Esophagus muscularis mucosa (tissue), 4 donors: Measurements from ENCODE around the gene CUX1. TPM values are rescaled to one million over a fixed set of nuclear protein-coding genes. Genes with fewer than 3 reads are reported as not detected.

ENCODE experiments used
- DNase-seq: peaks from one replicate; pipeline ENCODE4 v3.0.0-alpha.2; 2017; ENCODE audit errors: extremely low spot score
- H3K27ac ChIP-seq, 4 donors: fragments of 200-600 bp; sonication (generic); replicated peaks in 1 of 4; 1 replicate in 3 of 4; 2 replicates in 1 of 4; pipeline ENCODE4 v1.5.1; 2016 to 2019; ENCODE audit warnings: mild to moderate bottlenecking in 1 of 4
- H3K27me3 ChIP-seq, 4 donors: fragments of 200-600 bp; sonication (generic); one replicate each; pipeline versions ENCODE4 v1.5.1 to v1.6.0; 2016 to 2019
- H3K36me3 ChIP-seq, 4 donors: fragments of 200-600 bp; sonication (generic); one replicate each; pipeline ENCODE4 v1.5.1; 2016 to 2019
- H3K4me1 ChIP-seq, 4 donors: fragments of 200-600 bp; sonication (generic); one replicate each; pipeline ENCODE4 v1.5.1; 2016 to 2019
- H3K4me3 ChIP-seq, 4 donors: fragments of 200-600 bp; sonication (generic); 1 replicate in 2 of 4; 2 replicates in 2 of 4; pipeline ENCODE4 v1.5.1; 2016 to 2019; ENCODE audit warnings: mild to moderate bottlenecking in 4 of 4, moderate library complexity in 1 of 4
- H3K9me3 ChIP-seq, 4 donors: fragments of 200-600 bp; sonication (generic); 1 replicate in 3 of 4; 2 replicates in 1 of 4; pipeline ENCODE4 v1.5.1; 2016 to 2019
- EP300 ChIP-seq: sonication (generic); formaldehyde crosslinking; IDR thresholded peaks from one replicate; pipeline ENCODE4 v1.6.1; 2017; ENCODE audit warnings: antibody characterized with exemption
- POLR2A ChIP-seq: fragments of 450-650 bp; IDR thresholded peaks from one replicate; pipeline ENCODE4 v1.6.1; 2017; ENCODE audit warnings: antibody characterized with exemption, moderate library complexity, mild to moderate bottlenecking, low read depth
- POLR2AphosphoS5 ChIP-seq, 2 donors: sonication (generic); formaldehyde crosslinking; IDR thresholded peaks; one replicate each; pipeline ENCODE4 v1.6.1; 2017; ENCODE audit warnings: antibody characterized with exemption in 2 of 2
- WGBS: methylation state at CpG from one replicate; pipeline ENCODE4 v1.1.5; 2018; 5-methylcytosine and 5-hydroxymethylcytosine counted together
- intact Hi-C: fragments of 100-400 bp; cut with DNase I; formaldehyde crosslinking; loops from one replicate; pipeline ENCODE4 v1.15.1; 2023
- total RNA-seq, 4 donors: library from RNA; depleted of rRNA; stranded (reverse); fragments of >200 nt; gene quantifications; one replicate each; pipeline versions ENCODE4 v1.1.0 to v1.2.1, GENCODE V29; 2016
- TF ChIP-seq, protein P1 (sequence below), 3 experiments: fragments of 200-600 bp in 2 of 3; fragments of 450-650 bp in 1 of 3; sonication (generic) in 2 of 3; IDR thresholded peaks; one replicate each; pipeline ENCODE4 v1.5.1; 2017 to 2019; ENCODE audit warnings: antibody characterized with exemption in 3 of 3, mild to moderate bottlenecking in 2 of 3, moderate library complexity in 1 of 3

Gene CUX1
- total RNA-seq, 4 donors from 2014 or later: 61.5 to 136 (median 92.3) TPM

DNA sequence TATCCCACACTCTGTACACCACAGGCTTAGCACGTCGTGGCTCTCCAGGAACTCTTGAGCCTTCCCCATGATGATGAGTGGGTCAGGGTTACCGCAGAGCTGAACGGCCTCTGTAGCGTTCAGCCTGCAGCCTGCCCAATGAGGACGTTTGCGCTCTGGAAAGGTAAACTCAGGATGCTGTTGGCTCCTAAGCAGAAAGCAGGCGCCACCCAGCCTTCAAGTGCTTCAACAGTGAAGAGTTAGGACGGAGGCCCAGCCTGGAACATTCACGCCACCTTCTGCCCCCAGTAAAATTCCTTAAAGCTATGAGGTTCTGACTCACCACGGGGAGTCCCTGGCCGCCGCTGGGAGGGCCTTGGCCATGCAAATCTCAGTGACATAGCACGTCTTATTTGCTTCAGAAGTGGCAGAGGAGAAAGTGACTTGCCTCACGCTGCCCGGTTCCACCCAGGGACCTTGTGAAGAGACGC, 307.7 kb downstream of the CUX1 start:
- Histone ChIP-seq H3K4me1 (peaks cover 4 to 27% (median 15%) of the 10 kb centered on the region in 4 donors), H3K27me3 (no peaks in the 10 kb centered on the region), H3K9me3 (no peaks in the 10 kb centered on the region), H3K36me3 (peaks cover 0 to 11% (median 4%) of the 10 kb centered on the region in 4 donors), H3K4me3 (no peak overlapping the region), H3K27ac (peak overlapping the region; percentile 4 to 63 (median 48))
- peak; percentile 93 for DNase-seq
- intact Hi-C loops: loop anchor here (5.0 to 10.0 kb wide), 3 partner anchors 170 to 308 kb away; partner anchors contain the start of gene CUX1
- 55% methylated on average over 12 of the region's 17 CpGs for WGBS
- TF ChIP-seq POLR2AphosphoS5 (IDR thresholded peaks at IDR 0.05) (peak in 1 of 2 donors; percentile 59), POLR2A (no peak)
- TF ChIP-seq, protein P1, sequence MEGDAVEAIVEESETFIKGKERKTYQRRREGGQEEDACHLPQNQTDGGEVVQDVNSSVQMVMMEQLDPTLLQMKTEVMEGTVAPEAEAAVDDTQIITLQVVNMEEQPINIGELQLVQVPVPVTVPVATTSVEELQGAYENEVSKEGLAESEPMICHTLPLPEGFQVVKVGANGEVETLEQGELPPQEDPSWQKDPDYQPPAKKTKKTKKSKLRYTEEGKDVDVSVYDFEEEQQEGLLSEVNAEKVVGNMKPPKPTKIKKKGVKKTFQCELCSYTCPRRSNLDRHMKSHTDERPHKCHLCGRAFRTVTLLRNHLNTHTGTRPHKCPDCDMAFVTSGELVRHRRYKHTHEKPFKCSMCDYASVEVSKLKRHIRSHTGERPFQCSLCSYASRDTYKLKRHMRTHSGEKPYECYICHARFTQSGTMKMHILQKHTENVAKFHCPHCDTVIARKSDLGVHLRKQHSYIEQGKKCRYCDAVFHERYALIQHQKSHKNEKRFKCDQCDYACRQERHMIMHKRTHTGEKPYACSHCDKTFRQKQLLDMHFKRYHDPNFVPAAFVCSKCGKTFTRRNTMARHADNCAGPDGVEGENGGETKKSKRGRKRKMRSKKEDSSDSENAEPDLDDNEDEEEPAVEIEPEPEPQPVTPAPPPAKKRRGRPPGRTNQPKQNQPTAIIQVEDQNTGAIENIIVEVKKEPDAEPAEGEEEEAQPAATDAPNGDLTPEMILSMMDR (IDR thresholded peaks at IDR 0.05): peak; percentile 16 to 36 (median 25)

GRCh38 chr7:102128303-102128702, 310.9 kb downstream of the CUX1 start:
- Histone ChIP-seq H3K27ac (no peak overlapping the region), H3K4me3 (no peak overlapping the region), H3K4me1 (peaks cover 0 to 12% (median 7%) of the 10 kb centered on the region in 4 donors), H3K27me3 (no peaks in the 10 kb centered on the region), H3K9me3 (no peaks in the 10 kb centered on the region), H3K36me3 (peaks cover 0 to 11% (median 4%) of the 10 kb centered on the region in 4 donors)
- no peak for DNase-seq
- intact Hi-C loops: loop anchor here (5.0 to 10.0 kb wide), 3 partner anchors 174 to 311 kb away; partner anchors contain the start of gene CUX1
- TF ChIP-seq, protein P1 (IDR thresholded peaks at IDR 0.05): no peak
- TF ChIP-seq POLR2A: no peak
- TF ChIP-seq POLR2AphosphoS5 (IDR thresholded peaks at IDR 0.05): no peak
- TF ChIP-seq EP300: no peak
- WGBS: 100% methylated on average over 4 of the region's 11 CpGs

- H3K27me3 ChIP-seq: no peaks in the 10 kb centered on the region
- no peak overlapping the region for H3K4me3 ChIP-seq
- peaks cover 0 to 10% (median 4%) of the 10 kb centered on the region in 4 donors for H3K36me3 ChIP-seq
- intact Hi-C loops: loop anchor here (5.0 to 10.0 kb wide), 3 partner anchors 175 to 313 kb away; partner anchors contain the start of gene CUX1
- WGBS: 86% methylated on average over 15 of the region's 15 CpGs
- H3K9me3 ChIP-seq: no peaks in the 10 kb centered on the region
- TF ChIP-seq, protein P1 (IDR thresholded peaks at IDR 0.05): no peak
- no peak for TF ChIP-seq POLR2AphosphoS5 (IDR thresholded peaks at IDR 0.05)
- no peak for TF ChIP-seq EP300
- TF ChIP-seq POLR2A: no peak
- no peak overlapping the region for H3K27ac ChIP-seq
- no peak for DNase-seq
- peaks cover 0 to 10% (median 7%) of the 10 kb centered on the region in 4 donors for H3K4me1 ChIP-seq
Observed at GRCh38 chr7:102129636-102130370, 312.4 kb downstream of the CUX1 start.

DNA sequence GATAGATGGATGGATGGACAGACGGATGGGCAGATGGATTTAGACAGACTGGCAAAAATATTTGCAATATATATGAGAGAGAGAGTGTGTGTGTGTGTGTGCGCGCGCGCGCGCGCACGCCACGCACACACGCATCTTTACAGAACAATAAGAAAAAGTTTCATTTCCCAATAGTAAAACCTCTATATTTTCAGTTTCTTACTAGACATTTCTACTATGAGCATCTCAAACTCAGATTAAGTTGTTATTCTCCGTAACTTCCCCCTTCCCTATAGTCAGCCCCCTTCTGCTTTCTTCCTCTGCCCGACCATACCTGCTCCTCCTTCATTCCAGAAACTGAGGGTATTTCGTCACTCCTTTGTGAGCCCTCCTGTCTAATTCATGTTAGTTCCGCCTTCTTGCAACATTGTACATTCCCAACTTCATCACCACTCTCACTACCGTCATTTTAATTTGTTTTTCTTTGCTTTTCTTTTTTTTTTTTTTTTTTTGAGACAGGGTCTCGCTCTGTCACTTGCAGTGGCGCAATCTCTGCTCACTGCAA, 314.9 kb downstream of the CUX1 start:
- no peak for TF ChIP-seq POLR2A
- TF ChIP-seq EP300: no peak
- no peak for TF ChIP-seq POLR2AphosphoS5 (IDR thresholded peaks at IDR 0.05)
- TF ChIP-seq, protein P1 (IDR thresholded peaks at IDR 0.05): no peak
- no peak for DNase-seq
- H3K27ac ChIP-seq: no peak overlapping the region
- H3K27me3 ChIP-seq: no peaks in the 10 kb centered on the region
- intact Hi-C loops: no loop called here
- H3K4me1 ChIP-seq: no peaks in the 10 kb centered on the region
- no peaks in the 10 kb centered on the region for H3K9me3 ChIP-seq
- peaks cover 0 to 11% (median 4%) of the 10 kb centered on the region in 4 donors for H3K36me3 ChIP-seq
- 89% methylated on average over 18 of the region's 18 CpGs for WGBS
- no peak overlapping the region for H3K4me3 ChIP-seq
